Kidney epithelial cell (primary cell): Measurements from ENCODE around the gene MCIDAS. TPM values are rescaled to one million over a fixed set of nuclear protein-coding genes. Genes with fewer than 3 reads are reported as not detected.
A peak's percentile ranks its signal among the peaks of the same experiment; 100 is the strongest.

Experiments
- DNase-seq: peaks from one replicate; pipeline ENCODE4 v3.0.0-alpha.2; 2010; ENCODE audit warnings: low read depth
- H3K27me3 ChIP-seq: 2 replicates; pipeline ENCODE4 v1.6.0; 2011; ENCODE audit warnings: low read length; ENCODE audit not compliant: control insufficient read depth, insufficient read depth
- H3K36me3 ChIP-seq: 2 replicates; pipeline ENCODE4 v1.5.1; 2011; ENCODE audit warnings: low read length; ENCODE audit not compliant: control insufficient read depth, insufficient read depth
- H3K4me3 ChIP-seq: 2 replicates; pipeline ENCODE4 v1.5.1; 2011; ENCODE audit warnings: low read depth, mild to moderate bottlenecking, control low read depth, low read length
- total RNA-seq: library from RNA; depleted of rRNA; stranded (reverse); fragments of >200 nt; gene quantifications from 2 replicates; pipeline ENCODE4 v1.2.3, GENCODE V29; 2015
- TF ChIP-seq, protein P1 (sequence below): IDR thresholded peaks from 2 replicates; pipeline ENCODE4 v1.5.1; 2011; ENCODE audit warnings: mild to moderate bottlenecking, moderate library complexity, low read length, control low read depth, inconsistent platforms; ENCODE audit not compliant: insufficient read depth, poor library complexity, severe bottlenecking

Gene MCIDAS
- total RNA-seq, 1 donor from 2014 or later: not detected

- DNase-seq: no peak
- Histone ChIP-seq H3K27me3 (peaks cover 10% of the 10 kb centered on the region), H3K36me3 (no peaks in the 10 kb centered on the region), H3K4me3 (no peak overlapping the region)
- TF ChIP-seq, protein P1, sequence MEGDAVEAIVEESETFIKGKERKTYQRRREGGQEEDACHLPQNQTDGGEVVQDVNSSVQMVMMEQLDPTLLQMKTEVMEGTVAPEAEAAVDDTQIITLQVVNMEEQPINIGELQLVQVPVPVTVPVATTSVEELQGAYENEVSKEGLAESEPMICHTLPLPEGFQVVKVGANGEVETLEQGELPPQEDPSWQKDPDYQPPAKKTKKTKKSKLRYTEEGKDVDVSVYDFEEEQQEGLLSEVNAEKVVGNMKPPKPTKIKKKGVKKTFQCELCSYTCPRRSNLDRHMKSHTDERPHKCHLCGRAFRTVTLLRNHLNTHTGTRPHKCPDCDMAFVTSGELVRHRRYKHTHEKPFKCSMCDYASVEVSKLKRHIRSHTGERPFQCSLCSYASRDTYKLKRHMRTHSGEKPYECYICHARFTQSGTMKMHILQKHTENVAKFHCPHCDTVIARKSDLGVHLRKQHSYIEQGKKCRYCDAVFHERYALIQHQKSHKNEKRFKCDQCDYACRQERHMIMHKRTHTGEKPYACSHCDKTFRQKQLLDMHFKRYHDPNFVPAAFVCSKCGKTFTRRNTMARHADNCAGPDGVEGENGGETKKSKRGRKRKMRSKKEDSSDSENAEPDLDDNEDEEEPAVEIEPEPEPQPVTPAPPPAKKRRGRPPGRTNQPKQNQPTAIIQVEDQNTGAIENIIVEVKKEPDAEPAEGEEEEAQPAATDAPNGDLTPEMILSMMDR: no peak
Observed at GRCh38 chr5:55180016-55180415, 47.1 kb downstream of the MCIDAS start.

DNA sequence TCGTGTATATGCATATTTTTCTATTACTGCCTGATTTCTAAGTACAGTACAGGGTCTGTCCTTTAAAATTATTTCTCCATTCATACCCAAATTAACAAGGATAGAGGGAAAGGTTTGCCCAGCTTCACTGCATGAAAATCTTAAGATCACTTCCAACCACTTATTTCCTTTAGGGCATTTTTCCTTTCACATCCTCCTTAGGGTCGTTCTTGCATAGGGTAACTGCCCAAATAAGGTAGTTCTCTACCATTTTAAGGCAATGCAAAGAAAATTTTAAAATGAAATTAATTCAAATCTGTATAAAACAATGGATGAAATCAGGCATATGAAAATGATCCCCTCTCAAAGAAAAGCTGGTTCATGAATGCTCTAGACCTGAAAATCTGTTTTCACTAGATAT, 50.0 kb downstream of the MCIDAS start:
- Histone ChIP-seq H3K36me3 (no peaks in the 10 kb centered on the region), H3K4me3 (no peak overlapping the region), H3K27me3 (peaks cover 15% of the 10 kb centered on the region)
- TF ChIP-seq, protein P1: no peak
- no peak for DNase-seq

GRCh38 chr5:55176176-55176818, 50.8 kb downstream of the MCIDAS start:
- H3K27me3 ChIP-seq: peaks cover 15% of the 10 kb centered on the region
- no peak for DNase-seq
- H3K4me3 ChIP-seq: peak overlapping the region; percentile 14
- no peaks in the 10 kb centered on the region for H3K36me3 ChIP-seq
- TF ChIP-seq, protein P1: peak; percentile 5

- TF ChIP-seq, protein P1: no peak
- H3K36me3 ChIP-seq: no peaks in the 10 kb centered on the region
- peaks cover 15% of the 10 kb centered on the region for H3K27me3 ChIP-seq
- no peak for DNase-seq
- peak overlapping the region; percentile 14 for H3K4me3 ChIP-seq
Observed at GRCh38 chr5:55175781-55176175, 51.3 kb downstream of the MCIDAS start.

DNA sequence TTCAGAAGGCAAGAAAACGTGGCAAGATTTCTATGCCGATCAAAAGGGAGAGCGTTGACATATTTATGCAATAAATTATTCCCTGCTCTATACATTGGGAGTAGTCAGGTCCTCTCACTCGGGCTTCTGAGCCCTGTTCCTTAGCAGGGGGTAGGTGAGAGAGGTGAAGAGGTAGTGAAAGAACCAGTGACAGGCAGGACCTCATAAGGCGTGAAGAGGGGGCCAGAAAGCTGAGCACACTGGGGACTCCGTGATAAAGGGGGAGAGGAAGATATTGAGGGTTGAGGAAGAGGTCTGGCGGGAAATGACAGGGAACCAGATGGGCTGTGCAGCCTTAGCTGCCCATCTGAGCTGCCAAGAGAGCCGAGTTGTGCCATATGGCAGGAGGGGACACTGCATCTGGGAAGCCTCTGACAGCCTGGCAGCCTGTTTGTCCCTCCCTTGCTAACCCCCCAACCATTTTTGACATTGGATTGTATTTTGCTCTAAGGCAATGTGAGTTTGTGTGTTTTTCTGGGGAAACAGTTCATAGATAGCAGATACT, 53.4 kb downstream of the MCIDAS start:
- no peaks in the 10 kb centered on the region for H3K36me3 ChIP-seq
- peaks cover 15% of the 10 kb centered on the region for H3K27me3 ChIP-seq
- no peak for DNase-seq
- H3K4me3 ChIP-seq: peak overlapping the region; percentile 49
- TF ChIP-seq, protein P1: no peak
